Small intestine (tissue), 7 donors: Measurements from ENCODE around the gene TAF1D. TPM values are rescaled to one million over a fixed set of nuclear protein-coding genes. Genes with fewer than 3 reads are reported as not detected.
"Not testable (repeated sequence)": the region's sequence is repeated elsewhere in the genome, so short reads cannot be mapped to it uniquely, and the experiment has no call there.

Source experiments
- DNase-seq, 2 donors: peaks; one replicate each; pipeline versions ENCODE4 v3.0.0 to v3.0.0-alpha.2; 2013
- FAIRE-seq: peaks from 2 replicates; lab custom pipeline; 2012; peaks lifted over from hg19 to GRCh38; lab: Jason Lieb, UNC
- H3K27ac ChIP-seq, 3 donors: one replicate each; pipeline ENCODE4 v1.5.1; 2013; ENCODE audit warnings: low read length in 2 of 3, mild to moderate bottlenecking in 2 of 3, control low read depth in 1 of 3, inconsistent platforms in 1 of 3, low read depth in 1 of 3, moderate library complexity in 1 of 3
- H3K27me3 ChIP-seq, 3 donors: one replicate each; pipeline ENCODE4 v1.6.1; 2013; ENCODE audit warnings: low read length in 3 of 3, inconsistent platforms in 1 of 3; ENCODE audit not compliant: control insufficient read depth in 3 of 3, insufficient read depth in 3 of 3
- H3K36me3 ChIP-seq, 3 donors: one replicate each; pipeline ENCODE4 v1.6.1; 2013; ENCODE audit warnings: low read length in 3 of 3, inconsistent platforms in 1 of 3, low read depth in 1 of 3, mild to moderate bottlenecking in 1 of 3, moderate library complexity in 1 of 3; ENCODE audit not compliant: control insufficient read depth in 3 of 3, insufficient read depth in 2 of 3
- H3K4me1 ChIP-seq, 3 donors: one replicate each; pipeline ENCODE4 v1.6.1; 2013; ENCODE audit warnings: low read length in 2 of 3, inconsistent platforms in 1 of 3, low read depth in 1 of 3, mild to moderate bottlenecking in 1 of 3, moderate library complexity in 1 of 3; ENCODE audit not compliant: control insufficient read depth in 3 of 3, insufficient read depth in 2 of 3
- H3K4me3 ChIP-seq, 3 donors: one replicate each; pipeline ENCODE4 v1.5.1; 2013; ENCODE audit warnings: low read length in 3 of 3, control low read depth in 1 of 3, inconsistent platforms in 1 of 3, low read depth in 1 of 3, mild to moderate bottlenecking in 1 of 3, moderate library complexity in 1 of 3
- H3K9me3 ChIP-seq, 2 donors: one replicate each; pipeline ENCODE4 v1.6.1; 2013; ENCODE audit warnings: low read depth in 1 of 2, low read length in 1 of 2; ENCODE audit not compliant: control insufficient read depth in 2 of 2, insufficient read depth in 1 of 2
- WGBS, 3 donors: extraction: QIAGEN DNeasy Blood & Tissue Kit; methylation state at CpG; one replicate each; pipeline ENCODE4 v1.1.7; 2013; 5-methylcytosine and 5-hydroxymethylcytosine counted together
- polyA plus RNA-seq, 4 donors: library from polyadenylated mRNA; stranded (reverse) in 3 of 4; unstranded in 1 of 4; fragments of 200-250 nt in 3 of 4; fragments of 120-200 nt in 1 of 4; gene quantifications; one replicate each; pipeline versions ENCODE4 v1.2.1 to v1.2.3, GENCODE V29; 2013
- donor health status: healthy with polysubstance abuse.
- donor health status: control.
- donor health status: control.
- donor health status: Bipolar disorder and iron deficiency.
- donor health status: healthy.

TAF1D gene
- polyA plus RNA-seq, 4 donors = 45.9 to 147 (median 69.8) TPM

DNA sequence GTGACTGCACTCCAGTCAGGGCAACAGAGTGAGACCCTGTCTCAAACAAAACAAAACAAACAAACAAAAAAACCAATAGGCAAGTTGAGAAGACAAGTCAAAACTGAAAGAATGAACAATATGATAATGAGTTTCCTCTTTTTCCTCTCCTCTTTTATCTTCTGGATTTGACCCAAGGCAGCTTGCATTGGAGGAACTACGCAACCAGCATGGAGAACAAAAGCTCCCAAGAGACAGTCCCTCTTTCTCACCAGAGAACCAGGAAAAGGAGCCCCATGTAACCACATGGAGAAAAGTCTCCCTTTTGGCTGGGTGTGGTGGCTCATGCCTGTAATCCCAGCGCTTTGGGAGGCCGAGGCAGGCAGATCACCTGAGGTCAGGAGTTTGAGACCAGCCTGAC is 33.3 kb upstream of the TAF1D start:
- not testable (repeated sequence) for DNase-seq, H3K4me3 ChIP-seq, H3K27ac ChIP-seq, H3K36me3 ChIP-seq, H3K27me3 ChIP-seq, FAIRE-seq, H3K4me1 ChIP-seq
- WGBS, 3 donors = 86 to 98% (median 90%) methylated on average over 3 of the region's 3 CpGs
- H3K9me3 ChIP-seq = peaks cover 0 to 17% of the 10 kb centered on the region in 2 donors

DNA sequence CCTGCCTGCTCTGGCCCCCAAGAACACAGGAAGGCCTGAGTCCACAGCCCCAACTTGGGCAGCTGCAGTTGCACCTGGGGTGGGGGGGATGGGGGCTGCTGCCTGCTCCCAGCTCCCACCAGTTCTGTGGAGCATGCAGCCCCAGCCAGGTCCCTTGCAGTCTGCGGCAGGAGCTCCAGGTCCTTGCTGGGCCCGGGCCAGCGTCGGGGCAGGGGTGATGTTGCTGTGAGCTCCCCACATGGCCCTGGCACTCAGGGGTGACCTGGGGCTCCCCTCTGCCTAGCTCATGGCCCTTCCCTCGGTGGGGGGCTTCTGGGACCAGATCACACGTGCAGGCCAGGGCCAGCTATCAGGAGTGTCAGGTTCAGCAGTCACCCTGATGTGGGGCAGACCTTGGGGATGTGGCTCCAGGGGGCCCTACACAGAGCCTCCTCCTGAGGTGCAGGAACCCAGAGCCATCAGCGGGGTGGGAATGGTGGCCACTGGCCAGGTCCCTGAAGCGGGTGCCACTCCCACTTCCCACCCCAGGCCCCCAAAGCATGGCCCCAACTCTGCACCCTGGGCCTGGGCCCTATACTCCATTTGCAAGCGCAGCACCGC is 32.4 kb upstream of the TAF1D start:
- DNase-seq (no peak), FAIRE-seq (no peak)
- no peaks in the 10 kb centered on the region for H3K36me3 ChIP-seq
- H3K4me1 ChIP-seq = no peaks in the 10 kb centered on the region
- 88 to 90% (median 89%) methylated on average over 10 of the region's 10 CpGs for WGBS, 3 donors
- no peak overlapping the region for H3K27ac ChIP-seq
- no peak overlapping the region for H3K4me3 ChIP-seq
- H3K9me3 ChIP-seq = peaks cover 0 to 17% of the 10 kb centered on the region in 2 donors
- no peaks in the 10 kb centered on the region for H3K27me3 ChIP-seq

DNA sequence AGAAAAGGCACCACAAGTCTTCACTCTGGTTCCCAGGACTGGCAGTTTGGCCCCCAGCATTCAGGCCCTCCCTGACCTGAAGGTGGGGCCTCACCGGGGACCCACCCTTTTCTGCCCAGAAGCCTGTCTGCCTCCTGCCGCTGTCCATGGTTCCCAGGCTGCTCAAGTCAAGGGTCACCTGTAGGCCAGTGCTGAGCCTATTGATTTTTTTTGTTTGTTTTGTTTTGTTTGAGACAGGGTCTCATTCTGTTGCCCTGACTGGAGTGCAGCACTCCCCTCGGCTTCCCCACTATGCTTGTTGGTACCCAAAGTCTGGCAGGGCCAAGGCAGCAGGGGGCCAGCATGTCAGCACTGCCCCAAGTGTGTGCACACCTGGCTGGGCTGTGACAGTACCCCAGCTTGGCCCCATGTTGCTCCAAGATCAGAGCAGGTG is 31.8 kb upstream of the TAF1D start:
- peaks cover 0 to 17% of the 10 kb centered on the region in 2 donors for H3K9me3 ChIP-seq
- no peaks in the 10 kb centered on the region for H3K27me3 ChIP-seq
- H3K36me3 ChIP-seq = no peaks in the 10 kb centered on the region
- WGBS, 3 donors = 88 to 92% (median 92%) methylated on average over 3 of the region's 3 CpGs
- no peaks in the 10 kb centered on the region for H3K4me1 ChIP-seq
- FAIRE-seq = no peak
- H3K27ac ChIP-seq = no peak overlapping the region
- no peak for DNase-seq
- H3K4me3 ChIP-seq = no peak overlapping the region

DNA sequence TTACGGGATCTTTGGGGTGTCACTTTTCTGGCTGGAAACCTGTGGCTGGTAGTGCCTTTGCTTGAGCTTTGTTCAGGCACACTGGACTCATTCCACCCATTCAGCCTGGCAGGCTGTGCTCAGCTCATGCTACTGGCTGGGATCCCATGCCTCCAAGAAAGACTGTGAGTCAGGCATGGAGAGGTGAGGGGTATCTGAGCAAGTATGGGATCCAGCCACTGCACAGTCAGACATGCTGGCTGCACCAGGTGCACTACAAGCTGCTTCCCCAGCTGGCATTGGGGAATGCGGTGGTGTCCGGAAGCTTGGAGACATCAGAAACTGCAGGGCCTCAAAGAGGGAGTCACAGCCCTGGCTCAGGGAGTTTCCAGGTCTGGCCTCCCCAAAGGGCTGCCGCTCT is 30.8 kb upstream of the TAF1D start:
- Histone ChIP-seq H3K9me3 (peaks cover 0 to 19% of the 10 kb centered on the region in 2 donors), H3K27me3 (no peaks in the 10 kb centered on the region), H3K4me1 (no peaks in the 10 kb centered on the region), H3K27ac (no peak overlapping the region), H3K36me3 (no peaks in the 10 kb centered on the region), H3K4me3 (no peak overlapping the region)
- 96 to 100% (median 98%) methylated on average over 4 of the region's 4 CpGs for WGBS, 3 donors
- FAIRE-seq (no peak), DNase-seq (no peak)

DNA sequence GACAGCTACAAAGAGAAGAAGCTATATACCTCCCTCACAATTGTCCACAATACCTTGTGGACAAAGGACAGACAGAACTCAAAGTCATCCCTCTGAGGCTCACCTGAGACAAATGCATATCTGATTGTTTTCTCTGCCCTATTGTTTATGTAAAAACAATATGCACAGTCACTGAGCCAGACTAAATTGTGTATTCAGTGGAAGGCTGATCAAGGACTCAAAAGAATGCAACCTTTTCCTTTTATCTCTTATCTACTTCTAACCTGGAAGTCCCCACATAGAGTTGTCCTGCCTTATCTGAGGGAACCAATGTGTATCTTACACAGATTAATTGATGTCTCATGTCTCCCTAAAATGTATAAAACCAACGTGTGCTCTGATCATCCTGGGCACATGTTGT is 28.9 kb upstream of the TAF1D start:
- no peak for DNase-seq
- no peak overlapping the region for H3K4me3 ChIP-seq
- peaks cover 0 to 21% of the 10 kb centered on the region in 2 donors for H3K9me3 ChIP-seq
- no peaks in the 10 kb centered on the region for H3K27me3 ChIP-seq
- FAIRE-seq = no peak
- WGBS, 3 donors = 21 to 41% (median 26%) methylated on average over 1 of the region's 1 CpG
- peaks cover 0 to 2% (median 0%) of the 10 kb centered on the region in 3 donors for H3K36me3 ChIP-seq
- no peaks in the 10 kb centered on the region for H3K4me1 ChIP-seq
- H3K27ac ChIP-seq = no peak overlapping the region

DNA sequence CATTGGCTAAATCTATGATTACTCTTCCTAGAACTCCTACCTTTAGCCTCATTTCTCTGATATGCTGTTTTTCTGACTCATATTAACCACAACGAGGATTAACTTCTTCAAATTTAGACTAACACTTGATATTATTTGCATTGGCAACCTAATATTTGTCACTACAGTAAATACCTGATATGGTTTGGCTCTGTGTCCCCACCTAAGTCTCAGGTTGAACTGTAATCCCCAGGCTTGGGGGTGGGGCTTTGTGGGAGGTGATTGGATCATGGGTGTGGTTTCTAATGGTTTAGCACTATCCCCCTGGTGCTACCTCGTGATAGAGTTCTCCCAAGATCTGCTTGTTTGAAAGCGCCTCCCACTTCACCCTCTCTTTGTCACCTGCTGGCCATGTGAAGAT is 25.7 kb upstream of the TAF1D start:
- H3K9me3 ChIP-seq = peaks cover 0 to 4% of the 10 kb centered on the region in 2 donors
- H3K27ac ChIP-seq = no peak overlapping the region
- no peaks in the 10 kb centered on the region for H3K27me3 ChIP-seq
- H3K36me3 ChIP-seq = peaks cover 4 to 14% (median 12%) of the 10 kb centered on the region in 3 donors
- FAIRE-seq (no peak), DNase-seq (no peak)
- no peaks in the 10 kb centered on the region for H3K4me1 ChIP-seq
- WGBS, 3 donors = 77 to 84% (median 84%) methylated on average over 3 of the region's 3 CpGs
- H3K4me3 ChIP-seq = no peak overlapping the region

DNA sequence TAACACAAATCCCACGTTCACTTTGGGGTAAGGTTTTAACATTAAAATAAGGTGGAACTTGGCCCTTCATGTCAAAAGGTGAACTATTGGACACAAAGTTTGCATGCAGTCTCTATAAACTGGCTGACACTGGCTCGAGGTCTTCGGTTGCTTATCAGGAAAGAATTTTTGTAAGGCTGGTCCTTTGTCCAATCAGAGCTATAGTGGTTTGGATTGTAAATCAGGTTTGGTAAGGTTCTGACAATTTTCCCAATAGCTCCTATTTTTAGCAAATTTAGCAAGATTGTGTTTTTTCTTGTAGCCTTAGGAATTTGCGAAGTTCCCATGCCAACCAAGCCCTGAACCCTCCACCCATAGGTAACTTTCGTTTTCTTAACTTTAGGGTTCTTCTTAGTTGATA is 25.2 kb upstream of the TAF1D start:
- Histone ChIP-seq H3K9me3 (peaks cover 0 to 4% of the 10 kb centered on the region in 2 donors), H3K27me3 (no peaks in the 10 kb centered on the region), H3K4me3 (no peak overlapping the region), H3K27ac (no peak overlapping the region), H3K4me1 (no peaks in the 10 kb centered on the region), H3K36me3 (peaks cover 4 to 17% (median 14%) of the 10 kb centered on the region in 3 donors)
- DNase-seq = no peak
- 78 to 83% (median 80%) methylated on average over 5 of the region's 5 CpGs for WGBS, 3 donors
- no peak for FAIRE-seq

DNA sequence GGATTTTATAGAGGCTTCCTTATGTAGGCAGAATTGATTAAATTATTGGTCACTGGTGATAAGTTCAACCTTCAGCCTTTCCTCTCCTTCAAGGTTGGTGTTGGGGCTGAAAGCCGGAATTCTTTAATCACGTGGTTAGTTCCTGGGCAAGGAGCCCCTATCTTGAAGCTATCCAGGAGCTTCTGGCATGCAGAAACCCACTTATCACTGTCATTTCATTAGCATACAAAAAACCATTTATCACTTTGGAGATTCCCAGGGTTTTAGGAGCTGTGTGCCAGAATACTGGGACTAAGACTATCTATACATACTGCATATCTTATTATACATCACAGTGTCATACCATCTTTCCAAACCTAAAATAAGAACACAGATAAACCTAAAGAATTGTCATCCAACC is 24.3 kb upstream of the TAF1D start:
- FAIRE-seq = no peak
- Histone ChIP-seq H3K36me3 (peaks cover 6 to 17% (median 14%) of the 10 kb centered on the region in 3 donors), H3K4me3 (no peak overlapping the region), H3K27ac (no peak overlapping the region), H3K27me3 (no peaks in the 10 kb centered on the region), H3K9me3 (peaks cover 0 to 4% of the 10 kb centered on the region in 2 donors), H3K4me1 (no peaks in the 10 kb centered on the region)
- 23 to 47% (median 39%) methylated on average over 2 of the region's 2 CpGs for WGBS, 3 donors
- no peak for DNase-seq

DNA sequence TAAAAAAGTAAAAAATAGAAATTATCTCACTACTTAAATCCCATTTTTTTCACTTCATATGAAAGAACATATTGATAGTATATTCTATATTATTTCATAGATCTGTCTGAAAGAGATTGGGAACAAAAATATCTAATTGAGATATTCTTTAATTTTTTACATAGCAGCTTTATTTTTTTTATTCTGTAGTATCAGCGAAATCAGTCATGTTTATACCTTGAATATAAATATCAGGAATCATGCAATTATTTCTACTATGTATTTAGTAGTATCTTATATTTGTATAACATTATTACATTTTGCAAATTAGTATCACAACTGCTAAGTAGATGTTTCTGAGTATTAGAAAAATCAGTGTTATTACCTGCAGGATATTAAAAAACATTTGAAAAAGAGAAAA is 20.6 kb upstream of the TAF1D start:
- FAIRE-seq = peak; percentile 10

More for the DNA sequence above, 20.6 kb upstream of the TAF1D start:
- Histone ChIP-seq H3K9me3 (peaks cover 0 to 3% of the 10 kb centered on the region in 2 donors), H3K36me3 (peaks cover 16 to 40% (median 25%) of the 10 kb centered on the region in 3 donors), H3K4me1 (no peaks in the 10 kb centered on the region), H3K4me3 (no peak overlapping the region), H3K27ac (no peak overlapping the region), H3K27me3 (no peaks in the 10 kb centered on the region)
- DNase-seq = no peak
- WGBS, 3 donors = 90 to 98% (median 94%) methylated on average over 1 of the region's 1 CpG
